ENCODE measurements around the gene RXRA. TPM values are rescaled to one million over a fixed set of nuclear protein-coding genes. Genes with fewer than 3 reads are reported as not detected.

RXRA gene
- total RNA-seq, 4 donors from 2014 or later = 17.1 to 84.6 (median 24.0) TPM

DNA sequence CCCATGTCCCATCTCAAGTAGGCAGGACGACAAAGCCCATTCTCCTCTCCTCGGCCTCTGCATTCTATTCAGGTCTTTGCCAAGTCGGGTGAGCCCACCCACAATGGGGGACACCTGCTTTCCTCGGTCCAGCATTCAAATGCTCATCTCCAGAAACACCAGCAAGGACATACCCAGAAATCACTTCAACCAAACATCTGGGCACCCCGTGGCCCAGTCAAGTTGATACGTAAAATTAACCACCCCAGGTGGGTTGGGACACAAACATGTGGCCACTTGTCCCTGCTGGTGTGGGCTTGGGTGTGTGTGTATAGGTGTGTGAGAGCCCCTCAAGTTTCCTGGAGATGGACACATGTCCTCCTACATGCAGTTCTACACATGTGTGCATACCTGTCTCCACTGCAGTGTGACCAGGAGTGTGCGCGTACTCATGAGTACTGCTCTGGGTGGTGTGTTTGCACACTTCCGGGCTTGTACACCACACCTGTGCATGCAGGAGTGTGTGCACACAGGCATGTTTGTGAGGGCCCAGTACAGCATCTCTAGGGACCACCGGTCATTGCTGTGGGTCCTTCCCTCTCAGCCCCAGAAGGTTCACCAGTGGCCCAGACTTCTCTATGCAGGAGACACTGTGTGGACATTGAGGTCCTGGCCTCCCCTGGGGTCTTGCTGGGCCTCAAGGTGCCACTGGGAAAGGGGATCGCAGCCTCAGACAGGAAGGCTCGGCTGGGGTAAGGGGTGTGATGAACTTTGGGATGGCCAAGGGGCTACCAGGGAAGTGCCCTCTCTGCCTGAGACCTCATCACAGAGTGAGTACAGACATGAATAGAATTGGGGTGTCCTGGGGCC, 35.4 kb upstream of the RXRA start:
- Histone ChIP-seq H3K27me3 (no peaks in the 10 kb centered on the region), H3K4me3 (no peak overlapping the region), H3K9me3 (no peaks in the 10 kb centered on the region), H3K4me1 (peaks cover 0 to 10% of the 10 kb centered on the region in 2 donors), H3K27ac (no peak overlapping the region), H3K36me3 (no peaks in the 10 kb centered on the region)
- intact Hi-C loops (cut with DNase I; ENCODE audit: low total_unique reads) = no loop called here
- no peak for TF ChIP-seq POLR2A (IDR thresholded peaks at IDR 0.05)
- TF ChIP-seq, protein P1, sequence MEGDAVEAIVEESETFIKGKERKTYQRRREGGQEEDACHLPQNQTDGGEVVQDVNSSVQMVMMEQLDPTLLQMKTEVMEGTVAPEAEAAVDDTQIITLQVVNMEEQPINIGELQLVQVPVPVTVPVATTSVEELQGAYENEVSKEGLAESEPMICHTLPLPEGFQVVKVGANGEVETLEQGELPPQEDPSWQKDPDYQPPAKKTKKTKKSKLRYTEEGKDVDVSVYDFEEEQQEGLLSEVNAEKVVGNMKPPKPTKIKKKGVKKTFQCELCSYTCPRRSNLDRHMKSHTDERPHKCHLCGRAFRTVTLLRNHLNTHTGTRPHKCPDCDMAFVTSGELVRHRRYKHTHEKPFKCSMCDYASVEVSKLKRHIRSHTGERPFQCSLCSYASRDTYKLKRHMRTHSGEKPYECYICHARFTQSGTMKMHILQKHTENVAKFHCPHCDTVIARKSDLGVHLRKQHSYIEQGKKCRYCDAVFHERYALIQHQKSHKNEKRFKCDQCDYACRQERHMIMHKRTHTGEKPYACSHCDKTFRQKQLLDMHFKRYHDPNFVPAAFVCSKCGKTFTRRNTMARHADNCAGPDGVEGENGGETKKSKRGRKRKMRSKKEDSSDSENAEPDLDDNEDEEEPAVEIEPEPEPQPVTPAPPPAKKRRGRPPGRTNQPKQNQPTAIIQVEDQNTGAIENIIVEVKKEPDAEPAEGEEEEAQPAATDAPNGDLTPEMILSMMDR (IDR thresholded peaks at IDR 0.05) = no peak
- no peak for DNase-seq

- H3K9me3 ChIP-seq = no peaks in the 10 kb centered on the region
- DNase-seq = no peak
- TF ChIP-seq, protein P1 (IDR thresholded peaks at IDR 0.05) = no peak
- TF ChIP-seq POLR2A (IDR thresholded peaks at IDR 0.05) = no peak
- no peak overlapping the region for H3K4me3 ChIP-seq
- no peak overlapping the region for H3K27ac ChIP-seq
- no peaks in the 10 kb centered on the region for H3K36me3 ChIP-seq
- intact Hi-C loops (cut with DNase I; ENCODE audit: low total_unique reads) = no loop called here
- H3K4me1 ChIP-seq = peaks cover 0 to 10% of the 10 kb centered on the region in 2 donors
- no peaks in the 10 kb centered on the region for H3K27me3 ChIP-seq
These were observed 34.8 kb upstream of the RXRA start for GRCh38 chr9:134291452-134291881.

- TF ChIP-seq POLR2A (IDR thresholded peaks at IDR 0.05) = no peak
- TF ChIP-seq, protein P1 (IDR thresholded peaks at IDR 0.05) = no peak
- DNase-seq = no peak
These were observed 34.0 kb upstream of the RXRA start for GRCh38 chr9:134291961-134292871.

DNA sequence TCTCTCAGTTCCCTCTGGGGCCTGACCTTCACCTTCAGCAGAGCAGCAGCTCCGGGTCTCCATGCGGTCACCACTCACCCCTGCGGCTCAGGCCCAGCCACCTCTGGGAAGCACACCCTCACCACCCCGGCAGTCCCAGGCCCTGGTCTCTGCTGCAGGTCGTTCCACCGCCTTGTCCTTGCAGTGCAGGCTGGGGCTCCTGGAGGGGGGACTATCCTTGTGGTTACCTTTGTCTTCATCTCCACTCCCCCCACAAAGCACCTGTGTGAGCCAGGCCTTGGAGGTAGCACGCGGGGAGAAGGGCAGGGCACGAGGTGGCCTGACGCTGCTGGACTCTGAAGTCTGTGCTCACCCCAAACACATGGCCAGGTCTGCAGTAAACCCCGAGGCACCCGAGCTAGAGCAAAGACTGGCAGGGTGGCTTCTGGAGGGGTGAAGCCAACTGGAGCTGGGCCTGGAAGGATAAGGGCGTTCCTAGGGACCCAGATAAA, 33.2 kb upstream of the RXRA start:
- Histone ChIP-seq H3K4me1 (peaks cover 0 to 10% of the 10 kb centered on the region in 2 donors), H3K27ac (no peak overlapping the region), H3K9me3 (no peaks in the 10 kb centered on the region), H3K4me3 (no peak overlapping the region), H3K36me3 (no peaks in the 10 kb centered on the region), H3K27me3 (no peaks in the 10 kb centered on the region)
- intact Hi-C loops (cut with DNase I; ENCODE audit: low total_unique reads) = no loop called here
- TF ChIP-seq, protein P1 (IDR thresholded peaks at IDR 0.05) = no peak
- no peak for TF ChIP-seq POLR2A (IDR thresholded peaks at IDR 0.05)
- DNase-seq = no peak

More at GRCh38 chr9:134291961-134292871, 34.0 kb upstream of the RXRA start:
- H3K4me1 ChIP-seq = peaks cover 0 to 10% of the 10 kb centered on the region in 2 donors
- no peaks in the 10 kb centered on the region for H3K27me3 ChIP-seq
- no peaks in the 10 kb centered on the region for H3K36me3 ChIP-seq
- no peak overlapping the region for H3K4me3 ChIP-seq
- intact Hi-C loops (cut with DNase I; ENCODE audit: low total_unique reads) = no loop called here
- H3K9me3 ChIP-seq = no peaks in the 10 kb centered on the region
- no peak overlapping the region for H3K27ac ChIP-seq
